ENCODE measurements around the gene WNT3A. TPM values are rescaled to one million over a fixed set of nuclear protein-coding genes. Genes with fewer than 3 reads are reported as not detected.

Gene WNT3A
- total RNA-seq, 1 donor from 2014 or later, result not detected

- H3K27ac Mint-ChIP-seq, result peak overlapping the region; percentile 87
Measured at GRCh38 chr1:228108055-228108690, 101.4 kb downstream of the WNT3A start.

GRCh38 chr1:228108742-228109072 is 101.9 kb downstream of the WNT3A start:
- Mint-ChIP-seq H3K4me3 (ENCODE audit: low read depth) (peak overlapping the region; percentile 82), H3K36me3 (ENCODE audit: low read depth) (peaks cover 11% of the 10 kb centered on the region), H3K27me3 (ENCODE audit: low read depth) (no peaks in the 10 kb centered on the region), H3K9me3 (no peaks in the 10 kb centered on the region), H3K4me1 (ENCODE audit: low read depth) (peaks cover 26% of the 10 kb centered on the region), H3K27ac (peak overlapping the region; percentile 87)
- no peak for DNase-seq (ENCODE audit: low spot score)
- intact Hi-C loops (cut with micrococcal nuclease), result loop anchor here (1.0 to 10.0 kb wide), 5 partner anchors 26 to 374 kb away; partner anchors contain the start of genes ARF1, GUK1, IBA57 and JMJD4

More at GRCh38 chr1:228108055-228108690, 101.4 kb downstream of the WNT3A start:
- H3K36me3 Mint-ChIP-seq (ENCODE audit: low read depth), result peaks cover 11% of the 10 kb centered on the region
- no peak for DNase-seq (ENCODE audit: low spot score)
- peak overlapping the region; percentile 82 for H3K4me3 Mint-ChIP-seq (ENCODE audit: low read depth)
- no peaks in the 10 kb centered on the region for H3K27me3 Mint-ChIP-seq (ENCODE audit: low read depth)
- intact Hi-C loops (cut with micrococcal nuclease), result loop anchor here (10.0 kb wide), 2 partner anchors 297 to 373 kb away; partner anchors contain the start of genes JMJD4, SNAP47 and TRIM11
- H3K4me1 Mint-ChIP-seq (ENCODE audit: low read depth), result peaks cover 30% of the 10 kb centered on the region
- H3K9me3 Mint-ChIP-seq, result no peaks in the 10 kb centered on the region

- Mint-ChIP-seq H3K36me3 (ENCODE audit: low read depth) (peaks cover 11% of the 10 kb centered on the region), H3K4me1 (ENCODE audit: low read depth) (peaks cover 21% of the 10 kb centered on the region), H3K27ac (peak within 1 kb of the TSS; percentile 87), H3K27me3 (ENCODE audit: low read depth) (no peaks in the 10 kb centered on the region), H3K9me3 (no peaks in the 10 kb centered on the region), H3K4me3 (ENCODE audit: low read depth) (peak within 1 kb of the TSS; percentile 82)
- intact Hi-C loops (cut with micrococcal nuclease), result loop anchor here (1.0 to 10.0 kb wide), 5 partner anchors 27 to 375 kb away; partner anchors contain the start of genes ARF1, GUK1, IBA57 and JMJD4
- peak; percentile 98 for DNase-seq (ENCODE audit: low spot score)
Measured at GRCh38 chr1:228109073-228109961, 102.5 kb downstream of the WNT3A start, which contains the start of gene MRPL55. TSS of gene MRPL55 (minus strand) at chr1:228109299. CDS start at chr1:228108260, 1,039 bp downstream.

- intact Hi-C loops (cut with micrococcal nuclease), result loop anchor here (1.0 to 10.0 kb wide), 5 partner anchors 28 to 375 kb away; partner anchors contain the start of genes ARF1, GUK1, IBA57 and JMJD4
- H3K9me3 Mint-ChIP-seq, result no peaks in the 10 kb centered on the region
- peak overlapping the region; percentile 82 for H3K4me3 Mint-ChIP-seq (ENCODE audit: low read depth)
Measured at GRCh38 chr1:228109962-228110488, 103.2 kb downstream of the WNT3A start.

GRCh38 chr1:228110556-228110955 is 103.8 kb downstream of the WNT3A start:
- Mint-ChIP-seq H3K27ac (no peak overlapping the region), H3K4me1 (ENCODE audit: low read depth) (peaks cover 15% of the 10 kb centered on the region), H3K36me3 (ENCODE audit: low read depth) (peaks cover 8% of the 10 kb centered on the region), H3K4me3 (ENCODE audit: low read depth) (no peak overlapping the region), H3K9me3 (no peaks in the 10 kb centered on the region), H3K27me3 (ENCODE audit: low read depth) (no peaks in the 10 kb centered on the region)
- no peak for DNase-seq (ENCODE audit: low spot score)
- intact Hi-C loops (cut with micrococcal nuclease), result no loop called here

More at GRCh38 chr1:228109962-228110488, 103.2 kb downstream of the WNT3A start:
- H3K27me3 Mint-ChIP-seq (ENCODE audit: low read depth), result no peaks in the 10 kb centered on the region
- peaks cover 15% of the 10 kb centered on the region for H3K4me1 Mint-ChIP-seq (ENCODE audit: low read depth)
- peaks cover 9% of the 10 kb centered on the region for H3K36me3 Mint-ChIP-seq (ENCODE audit: low read depth)
- no peak for DNase-seq (ENCODE audit: low spot score)
- H3K27ac Mint-ChIP-seq, result peak overlapping the region; percentile 87

Other genes starting within 250 kb of the WNT3A start
- gene PRSS38, start 191.3 kb upstream of the WNT3A start, total RNA-seq, result not detected in 2 replicates
- gene WNT9A, start 59.1 kb upstream of the WNT3A start, total RNA-seq, result 0.05 TPM in 1 of 2 replicates, not detected in the other
- 409 and 410 TPM in 2 replicates for gene ARF1, start 75.7 kb downstream of the WNT3A start, total RNA-seq
- gene C1orf35, start 96.3 kb downstream of the WNT3A start, total RNA-seq, result 23.9 and 24.5 TPM in 2 replicates
- gene MRPL55, start 102.3 kb downstream of the WNT3A start, total RNA-seq, result 47.3 and 53.6 TPM in 2 replicates
- gene GUK1, start 133.3 kb downstream of the WNT3A start, total RNA-seq, result 219 and 225 TPM in 2 replicates
- 0.52 and 0.55 TPM in 2 replicates for gene GJC2, start 142.9 kb downstream of the WNT3A start, total RNA-seq
- gene IBA57, start 158.8 kb downstream of the WNT3A start, total RNA-seq, result 7.6 and 7.9 TPM in 2 replicates
- 22.1 and 25.4 TPM in 2 replicates for gene OBSCN, start 201.0 kb downstream of the WNT3A start, total RNA-seq

Data from activated T-helper 2 cell treated with anti-CD3 and anti-CD28 coated beads, Interferon-gamma antibody, Interleukin-2, Interleukin-4, amounts not matched to agents 10 μg/mL and 5 μg/mL and 100 μg/mL, durations not matched to agents 14 hours and 24 hours and 36 hours (primary cell).